Liver (tissue), 9 donors: Measurements from ENCODE around the gene ARHGAP21. TPM values are rescaled to one million over a fixed set of nuclear protein-coding genes. Genes with fewer than 3 reads are reported as not detected.

Source experiments
- DNase-seq: peaks from one replicate; pipeline ENCODE4 v3.0.0-alpha.2; 2017; ENCODE audit warnings: low spot score
- H3K27ac ChIP-seq, 2 donors: one replicate each; pipeline ENCODE4 v1.7.0; 2013; ENCODE audit warnings: inconsistent platforms in 2 of 2, low read length in 2 of 2, control low read depth in 1 of 2, low read depth in 1 of 2, mild to moderate bottlenecking in 1 of 2
- H3K27me3 ChIP-seq, 4 donors: one replicate each; pipeline versions ENCODE4 v1.6.1 to v1.7.0; 2013; ENCODE audit warnings: low read length in 3 of 4, inconsistent platforms in 1 of 4, mild to moderate bottlenecking in 1 of 4, moderate library complexity in 1 of 4; ENCODE audit not compliant: control insufficient read depth in 4 of 4, insufficient read depth in 4 of 4
- H3K36me3 ChIP-seq, 4 donors: one replicate each; pipeline versions ENCODE4 v1.6.1 to v1.7.0; 2013; ENCODE audit warnings: low read length in 3 of 4, mild to moderate bottlenecking in 3 of 4, low read depth in 1 of 4, moderate library complexity in 1 of 4; ENCODE audit not compliant: control insufficient read depth in 4 of 4, insufficient read depth in 3 of 4
- H3K4me1 ChIP-seq, 4 donors: one replicate each; pipeline versions ENCODE4 v1.6.1 to v1.7.0; 2013; ENCODE audit warnings: low read length in 3 of 4, mild to moderate bottlenecking in 3 of 4, moderate library complexity in 1 of 4; ENCODE audit not compliant: control insufficient read depth in 4 of 4, insufficient read depth in 4 of 4
- H3K4me3 ChIP-seq, 3 donors: one replicate each; pipeline versions ENCODE4 v1.6.1 to v1.7.0; 2013; ENCODE audit warnings: low read length in 3 of 3, control low read depth in 1 of 3, low read depth in 1 of 3, mild to moderate bottlenecking in 1 of 3
- H3K9ac ChIP-seq, 2 donors: one replicate each; pipeline ENCODE4 v1.7.0; 2013; ENCODE audit warnings: low read length in 2 of 2, mild to moderate bottlenecking in 2 of 2, moderate library complexity in 2 of 2, control low read depth in 1 of 2, low read depth in 1 of 2
- H3K9me3 ChIP-seq, 4 donors: one replicate each; pipeline versions ENCODE4 v1.6.1 to v1.7.0; 2013; ENCODE audit warnings: low read length in 3 of 4; ENCODE audit not compliant: control insufficient read depth in 4 of 4
- EGR1 ChIP-seq, 2 donors: IDR thresholded peaks; 2 replicates each; pipeline ENCODE4 v1.6.1; 2016 to 2018; ENCODE audit warnings: antibody characterized with exemption in 2 of 2, low read depth in 2 of 2
- FOXA1 ChIP-seq: IDR thresholded peaks from 2 replicates; pipeline ENCODE4 v1.6.1; 2016; ENCODE audit warnings: antibody characterized with exemption
- FOXA2 ChIP-seq: IDR thresholded peaks from 2 replicates; pipeline ENCODE4 v1.6.1; 2016; ENCODE audit warnings: antibody characterized with exemption
- GABPA ChIP-seq, 2 donors: IDR thresholded peaks in 1 of 2; conservative IDR thresholded peaks in 1 of 2; 2 replicates each; pipeline ENCODE4 v1.6.1; 2016; ENCODE audit warnings: antibody characterized with exemption in 2 of 2, mild to moderate bottlenecking in 1 of 2, moderate library complexity in 1 of 2
- HNF4A ChIP-seq, 2 donors: conservative IDR thresholded peaks; 2 replicates each; pipeline ENCODE4 v1.6.1; 2016; ENCODE audit warnings: antibody characterized with exemption in 2 of 2, mild to moderate bottlenecking in 2 of 2
- HNF4G ChIP-seq: IDR thresholded peaks from 2 replicates; pipeline ENCODE4 v1.6.1; 2016; ENCODE audit warnings: antibody characterized with exemption
- JUND ChIP-seq, 2 donors: IDR thresholded peaks; 2 replicates each; pipeline ENCODE4 v1.6.1; 2016; ENCODE audit warnings: antibody characterized with exemption in 2 of 2
- NR2F2 ChIP-seq: IDR thresholded peaks from 2 replicates; pipeline ENCODE4 v1.6.1; 2016; ENCODE audit warnings: antibody characterized with exemption
- RXRA ChIP-seq, 2 donors: IDR thresholded peaks; 2 replicates each; pipeline ENCODE4 v1.6.1; 2017 to 2018; ENCODE audit warnings: antibody characterized with exemption in 2 of 2, mild to moderate bottlenecking in 1 of 2
- SP1 ChIP-seq: IDR thresholded peaks from 2 replicates; pipeline ENCODE4 v1.6.1; 2018; ENCODE audit warnings: antibody characterized with exemption, mild to moderate bottlenecking
- TAF1 ChIP-seq: conservative IDR thresholded peaks from 2 replicates; pipeline ENCODE4 v1.6.1; 2016; ENCODE audit warnings: antibody characterized with exemption, mild to moderate bottlenecking
- YY1 ChIP-seq: IDR thresholded peaks from 2 replicates; pipeline ENCODE4 v1.6.1; 2016; ENCODE audit warnings: antibody characterized with exemption, mild to moderate bottlenecking
- WGBS: extraction: QIAGEN DNeasy Blood & Tissue Kit; methylation state at CpG from one replicate; pipeline ENCODE4 v1.1.7; 2013; 5-methylcytosine and 5-hydroxymethylcytosine counted together
- polyA plus RNA-seq, 2 donors: library from polyadenylated mRNA; stranded (reverse) in 1 of 2; unstranded in 1 of 2; fragments of 200-250 nt in 1 of 2; fragments of >200 nt in 1 of 2; fragmentation: Nextera tagmentation in 1 of 2; extraction: Ambion mirVana in 1 of 2; gene quantifications; one replicate each; pipeline versions ENCODE4 v1.2.1 to v1.2.3, GENCODE V29; 2013 to 2015
- total RNA-seq, 2 donors: library from RNA; depleted of rRNA; stranded (reverse); fragments of >200 nt; gene quantifications; one replicate each; pipeline ENCODE4 v1.2.3, GENCODE V29; 2014
- TF ChIP-seq, protein P1 (sequence below): IDR thresholded peaks from 2 replicates; pipeline ENCODE4 v1.6.1; 2016; ENCODE audit warnings: antibody characterized with exemption
- TF ChIP-seq, protein P2 (sequence below): IDR thresholded peaks from 2 replicates; pipeline ENCODE4 v1.6.1; 2016; ENCODE audit warnings: antibody characterized with exemption
- TF ChIP-seq, protein P3 (sequence below): IDR thresholded peaks from 2 replicates; pipeline ENCODE4 v1.6.1; 2016; ENCODE audit warnings: antibody characterized with exemption, mild to moderate bottlenecking
- TF ChIP-seq, protein P4 (sequence below): fragments of 150-350 bp; IDR thresholded peaks from 2 replicates; pipeline ENCODE4 v1.5.1; 2017; ENCODE audit warnings: improper control_type of control experiment, low read depth, low read length; ENCODE audit not compliant: missing input control
- TF ChIP-seq, protein P5 (sequence below): IDR thresholded peaks from 2 replicates; pipeline ENCODE4 v1.6.1; 2016; ENCODE audit warnings: antibody characterized with exemption
- donor health status: healthy.
- donor health status: healthy.
- donor health status: healthy.
- donor health status: healthy.
- donor health status: healthy.

Gene ARHGAP21
- total and polyA plus RNA-seq, 4 donors = 7.8 to 30.6 (median 15.7) TPM

DNA sequence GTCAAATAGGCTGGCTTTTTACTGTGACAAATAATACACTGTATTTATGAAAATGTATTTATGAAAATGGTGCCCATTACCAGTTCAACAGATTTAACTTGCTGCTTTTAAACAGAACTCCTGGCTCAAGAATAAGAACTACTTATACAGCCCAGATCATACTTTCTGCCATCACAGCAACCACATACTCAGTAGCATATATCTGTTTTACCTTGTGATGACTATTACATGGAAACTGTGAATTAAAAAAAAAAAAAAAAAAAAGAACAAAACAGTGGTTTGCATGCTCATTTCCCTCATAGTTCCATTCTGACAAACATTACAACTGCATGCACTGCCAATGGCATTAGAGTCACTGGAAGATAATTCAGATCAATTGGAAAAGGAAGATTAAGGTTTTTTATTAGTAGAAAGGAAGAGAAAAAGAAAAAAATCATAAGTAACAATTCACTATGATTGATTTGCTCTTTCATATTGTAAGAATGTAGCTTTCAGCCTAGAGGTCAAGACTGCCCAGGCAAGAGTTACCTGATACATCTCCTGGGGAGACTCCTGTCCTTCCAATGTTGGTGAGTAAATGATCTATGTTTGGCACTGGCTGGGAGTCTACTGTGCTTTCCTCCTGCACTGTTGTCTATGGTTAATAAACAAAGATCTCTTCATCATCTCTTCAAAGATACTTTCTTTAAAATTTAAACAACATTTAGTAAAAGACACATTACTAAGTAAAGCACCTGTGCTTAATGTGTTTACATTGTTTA lies 132.8 kb downstream of the ARHGAP21 start (continued):
- TF ChIP-seq, protein P1, sequence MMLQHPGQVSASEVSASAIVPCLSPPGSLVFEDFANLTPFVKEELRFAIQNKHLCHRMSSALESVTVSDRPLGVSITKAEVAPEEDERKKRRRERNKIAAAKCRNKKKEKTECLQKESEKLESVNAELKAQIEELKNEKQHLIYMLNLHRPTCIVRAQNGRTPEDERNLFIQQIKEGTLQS = no peak
- TF ChIP-seq NR2F2 (no peak), FOXA1 (no peak), RXRA (IDR thresholded peaks at IDR 0.05) (no peak)
- TF ChIP-seq, protein P2, sequence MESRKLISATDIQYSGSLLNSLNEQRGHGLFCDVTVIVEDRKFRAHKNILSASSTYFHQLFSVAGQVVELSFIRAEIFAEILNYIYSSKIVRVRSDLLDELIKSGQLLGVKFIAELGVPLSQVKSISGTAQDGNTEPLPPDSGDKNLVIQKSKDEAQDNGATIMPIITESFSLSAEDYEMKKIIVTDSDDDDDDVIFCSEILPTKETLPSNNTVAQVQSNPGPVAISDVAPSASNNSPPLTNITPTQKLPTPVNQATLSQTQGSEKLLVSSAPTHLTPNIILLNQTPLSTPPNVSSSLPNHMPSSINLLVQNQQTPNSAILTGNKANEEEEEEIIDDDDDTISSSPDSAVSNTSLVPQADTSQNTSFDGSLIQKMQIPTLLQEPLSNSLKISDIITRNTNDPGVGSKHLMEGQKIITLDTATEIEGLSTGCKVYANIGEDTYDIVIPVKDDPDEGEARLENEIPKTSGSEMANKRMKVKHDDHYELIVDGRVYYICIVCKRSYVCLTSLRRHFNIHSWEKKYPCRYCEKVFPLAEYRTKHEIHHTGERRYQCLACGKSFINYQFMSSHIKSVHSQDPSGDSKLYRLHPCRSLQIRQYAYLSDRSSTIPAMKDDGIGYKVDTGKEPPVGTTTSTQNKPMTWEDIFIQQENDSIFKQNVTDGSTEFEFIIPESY = no peak

DNA sequence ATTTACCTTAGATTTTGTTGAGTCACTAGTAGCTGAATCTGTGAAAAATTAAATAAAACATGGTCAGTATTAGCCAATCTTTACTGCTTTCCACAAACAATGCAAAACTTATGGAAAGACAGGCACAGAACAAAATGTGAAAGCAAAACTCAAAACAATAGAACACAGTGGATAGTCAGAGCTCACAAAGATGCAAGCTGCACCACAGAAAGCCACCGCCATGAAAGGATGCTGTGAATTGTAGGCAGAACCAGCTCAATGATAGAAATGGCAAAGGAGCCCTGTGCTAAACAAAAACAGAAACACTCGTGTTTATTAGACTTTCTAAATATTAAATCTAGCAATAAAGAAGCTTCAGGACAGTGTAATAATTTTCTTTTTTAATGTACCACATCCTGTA lies 134.4 kb downstream of the ARHGAP21 start:
- Histone ChIP-seq H3K4me3 (no peak overlapping the region), H3K27ac (no peak overlapping the region), H3K36me3 (peaks cover 15 to 67% (median 47%) of the 10 kb centered on the region in 4 donors), H3K9me3 (no peaks in the 10 kb centered on the region), H3K9ac (no peak overlapping the region), H3K27me3 (no peaks in the 10 kb centered on the region), H3K4me1 (no peaks in the 10 kb centered on the region)
- TF ChIP-seq, protein P2 = no peak
- TF ChIP-seq FOXA1 = no peak
- DNase-seq = no peak
- WGBS = 96% methylated on average over 2 of the region's 2 CpGs

DNA sequence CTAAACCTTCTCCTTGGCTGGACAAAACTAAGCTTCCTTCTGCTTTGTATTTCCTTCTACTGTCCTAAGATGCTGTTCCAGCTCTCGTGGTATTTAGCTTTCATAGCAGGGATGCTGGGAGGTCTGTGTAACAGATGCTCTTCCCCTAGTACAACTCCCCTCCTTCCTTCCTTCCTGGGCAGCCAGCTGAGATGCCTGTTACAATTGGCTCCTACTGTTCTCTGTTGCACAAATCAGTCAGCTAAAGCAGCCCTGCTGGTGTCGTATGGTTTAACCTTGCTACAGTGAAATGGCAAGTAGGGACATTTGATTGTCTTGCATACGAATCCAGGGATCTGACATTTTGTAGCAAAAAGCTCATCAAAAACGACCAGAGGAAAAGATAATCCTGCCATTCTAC lies 143.8 kb downstream of the ARHGAP21 start:
- H3K9me3 ChIP-seq = no peaks in the 10 kb centered on the region
- H3K36me3 ChIP-seq = peaks cover 0 to 5% (median 3%) of the 10 kb centered on the region in 4 donors
- no peaks in the 10 kb centered on the region for H3K4me1 ChIP-seq
- H3K9ac ChIP-seq = no peak overlapping the region
- no peaks in the 10 kb centered on the region for H3K27me3 ChIP-seq
- 83% methylated on average over 4 of the region's 4 CpGs for WGBS
- no peak overlapping the region for H3K27ac ChIP-seq
- H3K4me3 ChIP-seq = no peak overlapping the region
- no peak for DNase-seq
- TF ChIP-seq YY1 (no peak), JUND (IDR thresholded peaks at IDR 0.05) (no peak), FOXA2 (no peak), GABPA (IDR thresholded peaks at IDR 0.05 in 1 of 2, conservative IDR thresholded peaks at IDR 0.05 in 1 of 2) (no peak), SP1 (no peak), HNF4A (conservative IDR thresholded peaks at IDR 0.05) (no peak), FOXA1 (no peak), EGR1 (IDR thresholded peaks at IDR 0.05; ENCODE audit: low read depth in 2 of 2) (no peak), RXRA (IDR thresholded peaks at IDR 0.05) (no peak), TAF1 (no peak), HNF4G (no peak)
- TF ChIP-seq, protein P3, sequence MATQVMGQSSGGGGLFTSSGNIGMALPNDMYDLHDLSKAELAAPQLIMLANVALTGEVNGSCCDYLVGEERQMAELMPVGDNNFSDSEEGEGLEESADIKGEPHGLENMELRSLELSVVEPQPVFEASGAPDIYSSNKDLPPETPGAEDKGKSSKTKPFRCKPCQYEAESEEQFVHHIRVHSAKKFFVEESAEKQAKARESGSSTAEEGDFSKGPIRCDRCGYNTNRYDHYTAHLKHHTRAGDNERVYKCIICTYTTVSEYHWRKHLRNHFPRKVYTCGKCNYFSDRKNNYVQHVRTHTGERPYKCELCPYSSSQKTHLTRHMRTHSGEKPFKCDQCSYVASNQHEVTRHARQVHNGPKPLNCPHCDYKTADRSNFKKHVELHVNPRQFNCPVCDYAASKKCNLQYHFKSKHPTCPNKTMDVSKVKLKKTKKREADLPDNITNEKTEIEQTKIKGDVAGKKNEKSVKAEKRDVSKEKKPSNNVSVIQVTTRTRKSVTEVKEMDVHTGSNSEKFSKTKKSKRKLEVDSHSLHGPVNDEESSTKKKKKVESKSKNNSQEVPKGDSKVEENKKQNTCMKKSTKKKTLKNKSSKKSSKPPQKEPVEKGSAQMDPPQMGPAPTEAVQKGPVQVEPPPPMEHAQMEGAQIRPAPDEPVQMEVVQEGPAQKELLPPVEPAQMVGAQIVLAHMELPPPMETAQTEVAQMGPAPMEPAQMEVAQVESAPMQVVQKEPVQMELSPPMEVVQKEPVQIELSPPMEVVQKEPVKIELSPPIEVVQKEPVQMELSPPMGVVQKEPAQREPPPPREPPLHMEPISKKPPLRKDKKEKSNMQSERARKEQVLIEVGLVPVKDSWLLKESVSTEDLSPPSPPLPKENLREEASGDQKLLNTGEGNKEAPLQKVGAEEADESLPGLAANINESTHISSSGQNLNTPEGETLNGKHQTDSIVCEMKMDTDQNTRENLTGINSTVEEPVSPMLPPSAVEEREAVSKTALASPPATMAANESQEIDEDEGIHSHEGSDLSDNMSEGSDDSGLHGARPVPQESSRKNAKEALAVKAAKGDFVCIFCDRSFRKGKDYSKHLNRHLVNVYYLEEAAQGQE = no peak
- TF ChIP-seq, protein P4, sequence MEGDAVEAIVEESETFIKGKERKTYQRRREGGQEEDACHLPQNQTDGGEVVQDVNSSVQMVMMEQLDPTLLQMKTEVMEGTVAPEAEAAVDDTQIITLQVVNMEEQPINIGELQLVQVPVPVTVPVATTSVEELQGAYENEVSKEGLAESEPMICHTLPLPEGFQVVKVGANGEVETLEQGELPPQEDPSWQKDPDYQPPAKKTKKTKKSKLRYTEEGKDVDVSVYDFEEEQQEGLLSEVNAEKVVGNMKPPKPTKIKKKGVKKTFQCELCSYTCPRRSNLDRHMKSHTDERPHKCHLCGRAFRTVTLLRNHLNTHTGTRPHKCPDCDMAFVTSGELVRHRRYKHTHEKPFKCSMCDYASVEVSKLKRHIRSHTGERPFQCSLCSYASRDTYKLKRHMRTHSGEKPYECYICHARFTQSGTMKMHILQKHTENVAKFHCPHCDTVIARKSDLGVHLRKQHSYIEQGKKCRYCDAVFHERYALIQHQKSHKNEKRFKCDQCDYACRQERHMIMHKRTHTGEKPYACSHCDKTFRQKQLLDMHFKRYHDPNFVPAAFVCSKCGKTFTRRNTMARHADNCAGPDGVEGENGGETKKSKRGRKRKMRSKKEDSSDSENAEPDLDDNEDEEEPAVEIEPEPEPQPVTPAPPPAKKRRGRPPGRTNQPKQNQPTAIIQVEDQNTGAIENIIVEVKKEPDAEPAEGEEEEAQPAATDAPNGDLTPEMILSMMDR = no peak
- TF ChIP-seq, protein P2 = no peak
- TF ChIP-seq, protein P5, sequence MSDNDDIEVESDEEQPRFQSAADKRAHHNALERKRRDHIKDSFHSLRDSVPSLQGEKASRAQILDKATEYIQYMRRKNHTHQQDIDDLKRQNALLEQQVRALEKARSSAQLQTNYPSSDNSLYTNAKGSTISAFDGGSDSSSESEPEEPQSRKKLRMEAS = no peak
